GM12878 (cell line): ENCODE data around the gene GLT8D1. TPM values are rescaled to one million over a fixed set of nuclear protein-coding genes. Genes with fewer than 3 reads are reported as not detected.

Source experiments
- ATAC-seq: fragments of 200-7000 bp; cut with Tn5 transposase; 3 replicates; pipeline ENCODE4 v1.9.1; 2020; ENCODE audit warnings: mild to moderate bottlenecking, moderate library complexity
- BruUV-seq: library from RNA; stranded (reverse); fragments of 400-500 nt; replicated peaks from 2 replicates; lab custom pipeline; 2021; lab: Mats Ljungman, UMichigan
- CTCF ChIA-PET: fragments of 300-600 bp; sonication (Branson Sonifier 250); formaldehyde crosslinking; extraction: SDS; loops from one replicate; lab custom pipeline; 2021; ENCODE audit warnings: inconsistent platforms; lab: Yijun Ruan, JAX
- POLR2A ChIA-PET: fragments of 350-600 bp; formaldehyde crosslinking; extraction: SDS; loops from one replicate; lab custom pipeline; 2021; ENCODE audit warnings: inconsistent platforms; lab: Charles Lee
- RAD21 ChIA-PET: fragments of 300-600 bp; sonication (Branson Sonifier 250); formaldehyde crosslinking; loops from one replicate; lab custom pipeline; 2023; ENCODE audit warnings: antibody characterized with exemption; ENCODE audit not compliant: unreplicated experiment; lab: Charles Lee
- SMC1A ChIA-PET: fragments of 300-600 bp; sonication (Branson Sonifier 250); formaldehyde crosslinking; loops from one replicate; lab custom pipeline; 2023; ENCODE audit not compliant: unreplicated experiment, uncharacterized antibody; lab: Charles Lee
- DNase-seq: peaks from one replicate; pipeline ENCODE4 v3.0.0-alpha.2; 2011; ENCODE audit warnings: low read depth, low spot score
- FAIRE-seq: peaks from 3 replicates; lab custom pipeline; 2011; peaks lifted over from hg19 to GRCh38; lab: Jason Lieb, UNC
- H2AFZ ChIP-seq: 2 replicates; pipeline ENCODE4 v1.6.0; 2011; ENCODE audit warnings: low read depth, low read length, control low read depth; ENCODE audit not compliant: control insufficient read depth
- H3K27ac ChIP-seq: 2 replicates; pipeline ENCODE4 v1.5.1; 2011; ENCODE audit warnings: control low read depth; ENCODE audit not compliant: control insufficient read depth, insufficient read depth
- H3K27me3 ChIP-seq, 2 experiments: replicated peaks in 1 of 2; 2 replicates each; pipeline versions ENCODE4 v1.6.0 to v1.6.1; 2011; ENCODE audit warnings: low read length in 1 of 2; ENCODE audit not compliant: control insufficient read depth in 2 of 2, insufficient read depth in 2 of 2
- H3K36me3 ChIP-seq, 2 experiments: 2 replicates each; pipeline ENCODE4 v1.5.1; 2011; ENCODE audit warnings: low read length in 1 of 2; ENCODE audit not compliant: control insufficient read depth in 2 of 2, insufficient read depth in 2 of 2
- H3K4me1 ChIP-seq: 2 replicates; pipeline ENCODE4 v1.6.1; 2011; ENCODE audit warnings: mild to moderate bottlenecking, low read length, moderate library complexity, mixed read lengths; ENCODE audit not compliant: control insufficient read depth, insufficient read depth
- H3K4me2 ChIP-seq: 2 replicates; pipeline ENCODE4 v1.6.0; 2011; ENCODE audit warnings: control low read depth; ENCODE audit not compliant: control insufficient read depth, insufficient read depth
- H3K4me3 ChIP-seq: fragments of 200-600 bp; sonication (generic); 2 replicates; pipeline ENCODE4 v1.5.1; 2016
- H3K79me2 ChIP-seq: 2 replicates; pipeline ENCODE4 v1.6.0; 2011; ENCODE audit warnings: low read length; ENCODE audit not compliant: control insufficient read depth, insufficient read depth
- H3K9ac ChIP-seq: 2 replicates; pipeline ENCODE4 v1.8.0; 2011; ENCODE audit warnings: low read length, control low read depth, mixed read lengths; ENCODE audit not compliant: control insufficient read depth, insufficient read depth
- H3K9me3 ChIP-seq: replicated peaks from 3 replicates; pipeline ENCODE4 v1.5.1; 2011; ENCODE audit warnings: mild to moderate bottlenecking, low read length; ENCODE audit not compliant: control insufficient read depth, insufficient read depth
- H4K20me1 ChIP-seq: 2 replicates; pipeline ENCODE4 v1.6.0; 2011; ENCODE audit not compliant: control insufficient read depth, insufficient read depth
- BCLAF1 ChIP-seq: fragments of 450-650 bp; IDR thresholded peaks from 2 replicates; pipeline ENCODE4 v1.6.1; 2017; ENCODE audit warnings: antibody characterized with exemption, mild to moderate bottlenecking, moderate library complexity
- CBX3 ChIP-seq: fragments of 200-600 bp; sonication (generic); IDR thresholded peaks from 2 replicates; pipeline ENCODE4 v1.6.1; 2016; ENCODE audit warnings: low read depth, borderline replicate concordance
- CBX5 ChIP-seq: sonication (generic); IDR thresholded peaks from 2 replicates; pipeline ENCODE4 v1.6.1; 2016; ENCODE audit warnings: low read depth, moderate library complexity, mild to moderate bottlenecking, inconsistent platforms
- GABPA ChIP-seq: IDR thresholded peaks from 2 replicates; pipeline ENCODE4 v1.6.1; 2014; ENCODE audit warnings: antibody characterized with exemption, low read depth, mild to moderate bottlenecking, inconsistent platforms
- HCFC1 ChIP-seq: fragments of 150-350 bp; IDR thresholded peaks from 2 replicates; pipeline ENCODE4 v1.6.1; 2014; ENCODE audit warnings: low read length
- HDGF ChIP-seq: fragments of 450-650 bp; IDR thresholded peaks from 2 replicates; pipeline ENCODE4 v1.6.1; 2016; ENCODE audit warnings: antibody characterized with exemption
- MYB ChIP-seq: fragments of 150-350 bp; IDR thresholded peaks from 2 replicates; pipeline ENCODE4 v1.6.1; 2014; ENCODE audit warnings: mild to moderate bottlenecking, low read depth, low read length, borderline replicate concordance
- NR2C2 ChIP-seq: IDR thresholded peaks from 2 replicates; pipeline ENCODE4 v1.6.1; 2011; ENCODE audit warnings: borderline replicate concordance, low read depth; ENCODE audit not compliant: control insufficient read depth, insufficient read length
- PAX8 ChIP-seq: fragments of 450-650 bp; IDR thresholded peaks from 2 replicates; pipeline ENCODE4 v1.6.1; 2017; ENCODE audit warnings: mild to moderate bottlenecking, moderate library complexity
- PBX3 ChIP-seq: IDR thresholded peaks from 2 replicates; pipeline ENCODE4 v1.6.1; 2011; ENCODE audit warnings: mild to moderate bottlenecking, low read depth, low read length, moderate library complexity; ENCODE audit not compliant: insufficient replicate concordance
- SIN3A ChIP-seq: IDR thresholded peaks from 2 replicates; pipeline ENCODE4 v1.6.1; 2012; ENCODE audit warnings: low read depth, low read length, improper control_type of control experiment
- SUPT20H ChIP-seq: IDR thresholded peaks from 2 replicates; pipeline ENCODE4 v1.6.1; 2011; ENCODE audit warnings: low read depth, mild to moderate bottlenecking, low read length, moderate library complexity, borderline replicate concordance; ENCODE audit not compliant: control insufficient read depth
- TAF1 ChIP-seq: IDR thresholded peaks from 2 replicates; pipeline ENCODE4 v1.6.1; 2011; ENCODE audit warnings: mild to moderate bottlenecking, low read depth, low read length, borderline replicate concordance
- WRNIP1 ChIP-seq: IDR thresholded peaks from 2 replicates; pipeline ENCODE4 v1.6.1; 2011; ENCODE audit warnings: low read depth, low read length, improper control_type of control experiment, borderline replicate concordance
- ZBTB11 ChIP-seq: fragments of 450-650 bp; formaldehyde crosslinking; IDR thresholded peaks from 2 replicates; pipeline ENCODE4 v1.5.0; 2022; ENCODE audit warnings: mild to moderate bottlenecking, missing genetic modification characterization
- ZNF24 ChIP-seq: fragments of 450-650 bp; IDR thresholded peaks from 2 replicates; pipeline ENCODE4 v1.6.1; 2017; ENCODE audit warnings: antibody characterized with exemption, mild to moderate bottlenecking
- WGBS: methylation state at CpG from one replicate; pipeline ENCODE4 v1.1.6; 2016; ENCODE audit warnings: low lambda C conversion rate; ENCODE audit not compliant: insufficient replicate concordance, insufficient coverage; ENCODE audit errors: missing lambda C conversion rate; 5-methylcytosine and 5-hydroxymethylcytosine counted together
- in situ Hi-C: fragments of 300-500 bp; cut with MboI; formaldehyde crosslinking; loops from 9 replicates; pipeline ENCODE4 v1.14.3; 2018; ENCODE audit warnings: mixed read lengths
- intact Hi-C: fragments of 100-400 bp; cut with micrococcal nuclease; formaldehyde crosslinking; loops from one replicate; pipeline ENCODE4 v1.14.2; 2022; ENCODE audit not compliant: unreplicated experiment
- polyA plus RNA-seq, 11 experiments: library from polyadenylated mRNA; depleted of rRNA in 4 of 11; unstranded in 6 of 11; stranded (reverse) in 5 of 11; fragments of >200 nt; fragmentation: Nextera tagmentation in 4 of 11; fragmentation: Illumina TruSeq in 1 of 11; extraction: Ambion mirVana in 4 of 11; extraction: Trizol in 1 of 11; gene quantifications; 1 replicate in 1 of 11; 2 replicates in 10 of 11; pipeline versions ENCODE4 v1.2.1 to v1.2.3, GENCODE V29; 2011 to 2016; ENCODE audit warnings: inconsistent platforms in 2 of 11, missing spikeins in 2 of 11, low read depth in 1 of 11
- total RNA-seq, 4 experiments: library from RNA; depleted of rRNA in 3 of 4; stranded (reverse); fragments of >200 nt in 3 of 4; fragmentation: Illumina TruSeq in 1 of 4; extraction: Trizol in 1 of 4; gene quantifications; 2 replicates each; pipeline versions ENCODE4 v1.2.1 to v1.2.3, GENCODE V29; 2013 to 2021

Gene GLT8D1
- total and polyA plus RNA-seq, 10 of the 15 experiments (the other 5 are each of a cell fraction or from before 2014, with no cell fraction given) = 25.3 to 73.4 (median 48.4) TPM

- POLR2A ChIA-PET = interaction anchor here (4.0 kb wide), 1 partner anchor 15 kb away, joined by 15 read pairs; the partner anchor contains the start of genes GLT8D1 and SPCS1
- Histone ChIP-seq H3K4me3 (peak overlapping the region; percentile 91; the same call in 1 of the 2 replicates), H3K36me3 (peaks cover 21 to 60% of the 10 kb centered on the region in 2 experiments), H3K9ac (no peak overlapping the region; the same call in 1 of the 2 replicates), H3K79me2 (peaks cover 68% of the 10 kb centered on the region), H2AFZ (no peak overlapping the region), H3K4me1 (peaks cover 17% of the 10 kb centered on the region), H3K27ac (no peak overlapping the region; the same call in 1 of the 2 replicates), H3K9me3 (no peaks in the 10 kb centered on the region), H3K4me2 (peak overlapping the region; percentile 95; the same call in 1 of the 2 replicates), H3K27me3 (no peaks in the 10 kb centered on the region), H4K20me1 (no peaks in the 10 kb centered on the region)
- BruUV-seq = no TSS peak
- DNase-seq (no peak), FAIRE-seq (no peak), ATAC-seq (no peak)
- no peak for TF ChIP-seq ZNF24
- TF ChIP-seq BCLAF1 = no peak
- TF ChIP-seq ZBTB11 (CRISPR knock-in tag) = no peak
- TF ChIP-seq CBX3 = no peak
- no peak for TF ChIP-seq TAF1
- TF ChIP-seq WRNIP1 = no peak
- TF ChIP-seq HDGF = no peak
- no peak for TF ChIP-seq NR2C2
- TF ChIP-seq HCFC1 = no peak
- no peak for TF ChIP-seq SIN3A
- TF ChIP-seq CBX5 = no peak
- no peak for TF ChIP-seq PAX8
- no peak for TF ChIP-seq GABPA
- no peak for TF ChIP-seq SUPT20H
- TF ChIP-seq MYB = no peak
- TF ChIP-seq PBX3 = no peak
- RAD21 ChIA-PET = no interaction called here
- intact Hi-C loops = loop anchor here (10.0 kb wide), 1 partner anchor 234 kb away; the partner anchor contains the start of genes NISCH and TNNC1
- SMC1A ChIA-PET = no interaction called here
- 66% methylated on average over 3 of the region's 3 CpGs for WGBS
- in situ Hi-C loops = no loop called here
- CTCF ChIA-PET = interaction anchor here (1.1 kb wide), 1 partner anchor 12 kb away, joined by 3 read pairs; no protein-coding TSS in a partner anchor
These were observed 16.4 kb downstream of the GLT8D1 start for GRCh38 chr3:52689151-52689550.
